Measurements from ENCODE around the gene NAV2. TPM values are rescaled to one million over a fixed set of nuclear protein-coding genes. Genes with fewer than 3 reads are reported as not detected.

NAV2 gene
- polyA plus RNA-seq, 1 donor (not counting 4 experiments of a cell fraction or from before 2014, with no cell fraction given), result 4.0 TPM

DNA sequence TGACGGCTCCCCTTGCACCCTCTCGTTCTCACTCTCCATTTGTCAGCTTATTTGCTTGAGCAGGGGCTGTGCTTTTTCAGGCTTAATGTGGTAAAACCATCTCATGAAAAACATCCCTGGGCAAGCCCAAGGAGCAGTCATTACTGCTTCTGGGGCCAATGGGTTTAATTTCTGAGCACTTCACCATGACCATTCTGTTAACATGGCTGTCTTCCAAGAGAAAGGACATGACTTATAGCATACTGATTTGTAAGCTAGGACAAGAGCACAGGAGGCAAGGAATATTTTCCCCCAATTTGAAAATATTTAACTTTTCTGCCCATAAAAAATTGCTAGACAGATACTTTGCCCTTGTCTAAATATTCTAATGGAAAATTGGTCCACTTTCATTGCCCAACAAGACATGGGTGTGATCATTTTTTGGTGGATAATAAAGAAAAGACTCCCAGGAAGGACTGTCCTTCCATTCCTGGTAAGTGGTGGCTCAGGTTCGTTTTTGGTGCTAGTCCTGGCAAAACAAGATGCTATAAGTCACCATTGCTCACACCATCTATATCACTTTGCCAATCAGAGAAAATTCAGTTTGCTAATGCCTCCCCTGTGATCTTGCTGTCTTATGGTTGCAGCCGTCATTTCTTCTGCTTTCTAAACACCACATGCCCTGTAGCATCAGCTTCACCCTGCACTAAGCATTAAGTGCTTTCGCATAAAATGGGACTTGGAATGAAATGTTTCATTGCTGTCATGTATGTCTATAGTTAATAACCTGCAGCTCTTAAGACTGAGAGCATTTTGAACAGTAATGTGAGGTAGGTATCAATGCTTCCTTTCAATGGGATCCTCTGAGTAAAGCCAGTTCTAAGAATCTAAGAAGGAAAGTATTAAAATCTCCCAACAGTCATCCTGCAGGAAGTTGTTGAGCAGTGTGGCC is 339.1 kb downstream of the NAV2 start:
- H3K9me3 ChIP-seq (ENCODE audit: control insufficient read depth, low read depth, low read length), result no peaks in the 10 kb centered on the region
- peaks cover 0 to 7% of the 10 kb centered on the region in 2 experiments for H3K36me3 ChIP-seq (ENCODE audit: control insufficient read depth in 2 of 2, extremely low read depth in 1 of 2, insufficient read depth in 2 of 2, low read length in 2 of 2)
- DNase-seq (ENCODE audit: low read depth, low spot score) (no peak), FAIRE-seq (no peak)
- no peak overlapping the region for H2AFZ ChIP-seq (ENCODE audit: control insufficient read depth, low read length)
- peak overlapping the region; percentile 82 for H3K27ac ChIP-seq (ENCODE audit: control insufficient read depth, insufficient read depth, low read length)
- H3K4me2 ChIP-seq (ENCODE audit: control insufficient read depth, extremely low read depth, insufficient read depth, low read depth, low read length), result no peak overlapping the region
- H3K9ac ChIP-seq (ENCODE audit: control insufficient read depth, extremely low read depth, insufficient read depth, low read length), result no peak overlapping the region
- no peaks in the 10 kb centered on the region for H3K79me2 ChIP-seq (ENCODE audit: control insufficient read depth, insufficient read depth, low read length)
- H3K9me1 ChIP-seq (ENCODE audit: control insufficient read depth, extremely low read depth, insufficient read depth, low read length), result peaks cover 3% of the 10 kb centered on the region
- no peak overlapping the region for H3K4me3 ChIP-seq (ENCODE audit: control insufficient read depth in 2 of 3, extremely low read depth in 1 of 3, insufficient read depth in 2 of 3, low read depth in 1 of 3, low read length in 3 of 3)
- peaks cover 93% of the 10 kb centered on the region for H3K4me1 ChIP-seq (ENCODE audit: control insufficient read depth, extremely low read depth, insufficient read depth, low read length)
- H3K27me3 ChIP-seq (ENCODE audit: control insufficient read depth, extremely low read depth, insufficient read depth, low read length), result no peaks in the 10 kb centered on the region
- H4K20me1 ChIP-seq (ENCODE audit: control insufficient read depth, extremely low read depth, insufficient read depth, low read length), result no peaks in the 10 kb centered on the region
- dilution Hi-C loops (cut with MboI; ENCODE audit: extremely low pct_ligation_motif_present, low sequenced_read_pairs), result no loop called here
- TF ChIP-seq CTCF (optimal IDR thresholded peaks at IDR 0.05 in 1 of 3, IDR thresholded peaks at IDR 0.05 in 1 of 3, conservative IDR thresholded peaks at IDR 0.05 in 1 of 3; ENCODE audit: extremely low read depth in 1 of 3, insufficient read depth in 2 of 3, low read length in 3 of 3) (no peak), EZH2 (IDR thresholded peaks at IDR 0.05; ENCODE audit: low read length) (no peak)

GRCh38 chr11:20053572-20053971 is 340.9 kb downstream of the NAV2 start:
- Histone ChIP-seq H3K79me2 (ENCODE audit: control insufficient read depth, insufficient read depth, low read length) (no peaks in the 10 kb centered on the region), H3K36me3 (ENCODE audit: control insufficient read depth in 2 of 2, extremely low read depth in 1 of 2, insufficient read depth in 2 of 2, low read length in 2 of 2) (peaks cover 0 to 7% of the 10 kb centered on the region in 2 experiments), H3K9me3 (ENCODE audit: control insufficient read depth, low read depth, low read length) (no peaks in the 10 kb centered on the region), H4K20me1 (ENCODE audit: control insufficient read depth, extremely low read depth, insufficient read depth, low read length) (no peaks in the 10 kb centered on the region), H3K4me3 (ENCODE audit: control insufficient read depth in 2 of 3, extremely low read depth in 1 of 3, insufficient read depth in 2 of 3, low read depth in 1 of 3, low read length in 3 of 3) (no peak overlapping the region), H2AFZ (ENCODE audit: control insufficient read depth, low read length) (peak overlapping the region; percentile 2), H3K9ac (ENCODE audit: control insufficient read depth, extremely low read depth, insufficient read depth, low read length) (peak overlapping the region; percentile 48), H3K9me1 (ENCODE audit: control insufficient read depth, extremely low read depth, insufficient read depth, low read length) (peaks cover 3% of the 10 kb centered on the region), H3K4me2 (ENCODE audit: control insufficient read depth, extremely low read depth, insufficient read depth, low read depth, low read length) (peak overlapping the region; percentile 67), H3K4me1 (ENCODE audit: control insufficient read depth, extremely low read depth, insufficient read depth, low read length) (peaks cover 89% of the 10 kb centered on the region), H3K27ac (ENCODE audit: control insufficient read depth, insufficient read depth, low read length) (peak overlapping the region; percentile 74), H3K27me3 (ENCODE audit: control insufficient read depth, extremely low read depth, insufficient read depth, low read length) (no peaks in the 10 kb centered on the region)
- dilution Hi-C loops (cut with MboI; ENCODE audit: extremely low pct_ligation_motif_present, low sequenced_read_pairs), result no loop called here
- FAIRE-seq (peak; percentile 52), DNase-seq (ENCODE audit: low read depth, low spot score) (no peak)
- TF ChIP-seq EZH2 (IDR thresholded peaks at IDR 0.05; ENCODE audit: low read length) (no peak), CTCF (optimal IDR thresholded peaks at IDR 0.05 in 1 of 3, IDR thresholded peaks at IDR 0.05 in 1 of 3, conservative IDR thresholded peaks at IDR 0.05 in 1 of 3; ENCODE audit: extremely low read depth in 1 of 3, insufficient read depth in 2 of 3, low read length in 3 of 3) (no peak)
